DOHH2 (cell line): Measurements from ENCODE around the gene SCYGR6.

Experiments used
- EZH2phosphoT487 ChIP-seq: fragments of 200-600 bp; sonication (generic); IDR thresholded peaks from 2 replicates; pipeline ENCODE4 v1.6.1; 2017; ENCODE audit warnings: borderline replicate concordance, mild to moderate bottlenecking, antibody characterized with exemption, low read length, moderate library complexity, mixed read lengths
- TF ChIP-seq, protein P1 (sequence below): fragments of 200-600 bp; sonication (generic); IDR thresholded peaks from one replicate; pipeline ENCODE4 v1.5.1; 2014; ENCODE audit warnings: antibody characterized with exemption, mild to moderate bottlenecking, low read depth, low read length; ENCODE audit not compliant: poor library complexity, severe bottlenecking

DNA sequence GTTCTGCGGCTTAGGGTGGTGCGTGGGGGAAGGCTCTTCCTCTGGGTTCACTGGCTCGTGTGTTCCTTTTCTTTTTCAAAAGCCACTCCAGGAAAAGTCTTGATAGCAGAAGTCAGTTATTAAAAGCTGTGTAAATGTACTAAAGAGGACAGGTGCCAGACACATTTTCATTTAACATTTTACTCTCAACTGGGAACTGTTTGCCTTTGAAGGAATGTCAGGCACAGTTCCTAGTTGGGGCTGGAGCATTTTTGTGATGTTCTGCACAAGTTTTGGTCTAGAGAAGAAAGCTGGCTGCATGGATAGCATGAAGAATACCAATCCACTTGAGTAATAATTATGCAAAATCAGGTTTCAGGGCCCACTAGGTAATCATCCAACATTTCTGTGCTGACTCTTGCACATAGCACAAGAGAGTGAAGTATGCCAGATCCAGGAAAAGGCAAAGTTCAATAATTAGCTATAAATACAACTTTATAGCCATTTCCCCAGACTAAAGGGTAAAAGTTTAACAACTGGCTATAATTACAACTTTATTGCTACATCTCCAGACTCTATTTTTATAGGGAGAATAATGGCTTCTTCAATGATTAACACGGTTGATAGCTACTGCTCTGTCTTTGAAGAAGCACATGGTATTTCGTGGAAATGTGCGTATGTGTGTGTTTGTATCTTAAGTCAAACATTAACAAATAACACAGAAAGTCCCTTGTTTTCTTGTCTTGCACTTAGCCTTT lies 37.4 kb upstream of the SCYGR6 start:
- TF ChIP-seq, protein P1, sequence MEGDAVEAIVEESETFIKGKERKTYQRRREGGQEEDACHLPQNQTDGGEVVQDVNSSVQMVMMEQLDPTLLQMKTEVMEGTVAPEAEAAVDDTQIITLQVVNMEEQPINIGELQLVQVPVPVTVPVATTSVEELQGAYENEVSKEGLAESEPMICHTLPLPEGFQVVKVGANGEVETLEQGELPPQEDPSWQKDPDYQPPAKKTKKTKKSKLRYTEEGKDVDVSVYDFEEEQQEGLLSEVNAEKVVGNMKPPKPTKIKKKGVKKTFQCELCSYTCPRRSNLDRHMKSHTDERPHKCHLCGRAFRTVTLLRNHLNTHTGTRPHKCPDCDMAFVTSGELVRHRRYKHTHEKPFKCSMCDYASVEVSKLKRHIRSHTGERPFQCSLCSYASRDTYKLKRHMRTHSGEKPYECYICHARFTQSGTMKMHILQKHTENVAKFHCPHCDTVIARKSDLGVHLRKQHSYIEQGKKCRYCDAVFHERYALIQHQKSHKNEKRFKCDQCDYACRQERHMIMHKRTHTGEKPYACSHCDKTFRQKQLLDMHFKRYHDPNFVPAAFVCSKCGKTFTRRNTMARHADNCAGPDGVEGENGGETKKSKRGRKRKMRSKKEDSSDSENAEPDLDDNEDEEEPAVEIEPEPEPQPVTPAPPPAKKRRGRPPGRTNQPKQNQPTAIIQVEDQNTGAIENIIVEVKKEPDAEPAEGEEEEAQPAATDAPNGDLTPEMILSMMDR = no peak
- TF ChIP-seq EZH2phosphoT487 = no peak
